Loucy (cell line): ENCODE results near the gene IL18RAP.

ENCODE experiments used
- H2AFZ ChIP-seq: fragments of 200-600 bp; sonication (generic); 2 replicates; pipeline ENCODE4 v1.6.0; 2016; ENCODE audit warnings: antibody characterized with exemption, mild to moderate bottlenecking, low read length, moderate library complexity
- H3F3A ChIP-seq: fragments of 200-600 bp; 2 replicates; pipeline ENCODE4 v1.6.0; 2016; ENCODE audit warnings: antibody characterized with exemption, low read depth, mild to moderate bottlenecking
- H3K27me3 ChIP-seq: fragments of 200-600 bp; sonication (generic); 2 replicates; pipeline ENCODE4 v1.6.1; 2014; ENCODE audit warnings: low read length, mild to moderate bottlenecking; ENCODE audit not compliant: insufficient read depth, poor library complexity, severe bottlenecking
- H3K36me3 ChIP-seq: fragments of 200-600 bp; sonication (generic); 2 replicates; pipeline ENCODE4 v1.6.1; 2016; ENCODE audit warnings: low read length; ENCODE audit not compliant: insufficient read depth
- H3K4me1 ChIP-seq: fragments of 200-600 bp; sonication (generic); 2 replicates; pipeline ENCODE4 v1.5.1; 2014; ENCODE audit warnings: low read length, mild to moderate bottlenecking; ENCODE audit not compliant: insufficient read depth, poor library complexity, severe bottlenecking
- H3K4me2 ChIP-seq: fragments of 200-600 bp; sonication (generic); 2 replicates; pipeline ENCODE4 v1.6.0; 2014; ENCODE audit warnings: antibody characterized with exemption, low read length, low read depth, mild to moderate bottlenecking; ENCODE audit not compliant: poor library complexity, severe bottlenecking
- H3K4me3 ChIP-seq: fragments of 200-600 bp; sonication (generic); 2 replicates; pipeline ENCODE4 v1.5.1; 2014; ENCODE audit warnings: low read length, mild to moderate bottlenecking, mixed read lengths; ENCODE audit not compliant: poor library complexity, severe bottlenecking
- H3K79me2 ChIP-seq: fragments of 200-600 bp; sonication (generic); 2 replicates; pipeline ENCODE4 v1.6.1; 2014; ENCODE audit warnings: low read length; ENCODE audit not compliant: insufficient read depth
- H3K9ac ChIP-seq: fragments of 200-600 bp; sonication (generic); 2 replicates; pipeline ENCODE4 v1.6.0; 2014; ENCODE audit warnings: mild to moderate bottlenecking, low read depth, low read length, moderate library complexity; ENCODE audit not compliant: poor library complexity, severe bottlenecking
- H3K9me2 ChIP-seq: fragments of 200-600 bp; sonication (generic); replicated peaks from 2 replicates; pipeline ENCODE4 v1.6.1; 2016; ENCODE audit warnings: low read depth, low read length, mixed read lengths
- H3K9me3 ChIP-seq: fragments of 200-600 bp; sonication (generic); 2 replicates; pipeline ENCODE4 v1.6.1; 2014; ENCODE audit warnings: mild to moderate bottlenecking, antibody characterized with exemption, low read length, low read depth; ENCODE audit not compliant: insufficient read depth
- H4K20me1 ChIP-seq: fragments of 200-600 bp; sonication (generic); 2 replicates; pipeline ENCODE4 v1.6.0; 2014; ENCODE audit warnings: antibody characterized with exemption, low read length, mild to moderate bottlenecking; ENCODE audit not compliant: insufficient read depth, poor library complexity, severe bottlenecking
- CTCF ChIP-seq: fragments of 200-600 bp; sonication (generic); conservative IDR thresholded peaks from 2 replicates; pipeline ENCODE4 v1.5.1; 2014; ENCODE audit warnings: mild to moderate bottlenecking, antibody characterized with exemption, low read length
- EZH2phosphoT487 ChIP-seq: fragments of 200-600 bp; IDR thresholded peaks from 2 replicates; pipeline ENCODE4 v1.6.1; 2018; ENCODE audit warnings: antibody characterized with exemption, mild to moderate bottlenecking, moderate library complexity, borderline replicate concordance

Gene IL18RAP

DNA sequence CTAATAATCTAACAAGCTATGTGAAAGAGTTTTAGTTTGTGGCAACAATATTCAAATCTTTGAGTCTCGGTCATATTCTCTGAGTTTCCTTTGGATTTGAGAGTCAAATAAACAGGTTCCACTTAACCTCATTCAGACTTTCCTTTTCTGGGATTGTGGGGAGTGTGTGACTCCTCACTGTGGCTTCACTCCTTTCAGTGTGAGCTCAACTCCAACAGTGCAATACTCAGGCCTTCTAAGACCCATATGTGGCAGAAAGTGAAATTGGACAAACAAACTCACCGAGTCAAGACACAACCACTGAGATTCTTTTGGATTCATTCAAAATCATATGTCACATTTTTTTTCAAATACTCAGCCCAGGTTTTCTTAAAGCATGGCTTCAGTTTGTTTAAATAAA is 75.5 kb downstream of the IL18RAP start:
- no peak overlapping the region for H2AFZ ChIP-seq
- H3K9me2 ChIP-seq = no peaks in the 10 kb centered on the region
- no peak overlapping the region for H3K4me2 ChIP-seq
- no peaks in the 10 kb centered on the region for H4K20me1 ChIP-seq
- H3K36me3 ChIP-seq = no peaks in the 10 kb centered on the region
- no peaks in the 10 kb centered on the region for H3K27me3 ChIP-seq
- H3K9me3 ChIP-seq = 0 out of 2 replicates have a peak, but pooled peaks cover 4% of the 10 kb centered on the region
- H3K4me3 ChIP-seq = no peak overlapping the region
- no peak overlapping the region for H3K9ac ChIP-seq
- no peak for TF ChIP-seq CTCF
- TF ChIP-seq EZH2phosphoT487 = no peak
- no peaks in the 10 kb centered on the region for H3F3A ChIP-seq
- no peaks in the 10 kb centered on the region for H3K79me2 ChIP-seq
- H3K4me1 ChIP-seq = no peaks in the 10 kb centered on the region

DNA sequence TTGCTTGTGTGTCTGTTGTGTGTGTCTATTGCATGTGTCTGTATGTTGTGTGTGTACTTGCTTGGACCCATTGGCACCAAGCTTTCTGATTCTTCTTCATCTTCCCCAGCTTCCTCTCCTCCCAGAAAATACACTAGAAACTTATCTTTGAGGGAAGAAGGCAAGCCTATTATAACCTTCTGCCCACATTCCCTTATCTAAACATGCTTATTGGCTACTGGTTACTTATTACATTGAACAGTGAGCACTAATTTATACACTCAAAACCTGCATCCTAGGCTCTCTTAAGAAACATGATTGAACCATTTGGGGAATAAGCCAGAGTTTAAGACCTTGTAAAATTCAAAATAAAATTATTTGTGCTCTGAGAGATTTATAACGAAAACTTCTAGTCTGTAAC is 76.6 kb downstream of the IL18RAP start:
- H3K36me3 ChIP-seq = no peaks in the 10 kb centered on the region
- H2AFZ ChIP-seq = no peak overlapping the region
- no peaks in the 10 kb centered on the region for H3K79me2 ChIP-seq
- no peak overlapping the region for H3K4me2 ChIP-seq
- no peaks in the 10 kb centered on the region for H3K27me3 ChIP-seq
- no peaks in the 10 kb centered on the region for H3K9me3 ChIP-seq
- H4K20me1 ChIP-seq = no peaks in the 10 kb centered on the region
- no peak for TF ChIP-seq CTCF
- TF ChIP-seq EZH2phosphoT487 = no peak
- H3K4me1 ChIP-seq = no peaks in the 10 kb centered on the region
- H3F3A ChIP-seq = no peaks in the 10 kb centered on the region
- no peak overlapping the region for H3K9ac ChIP-seq
- no peak overlapping the region for H3K4me3 ChIP-seq
- H3K9me2 ChIP-seq = no peaks in the 10 kb centered on the region
